Activated CD8-positive, alpha-beta T cell treated with anti-CD3 and anti-CD28 coated beads for 36 hours (primary cell): ENCODE data around the gene TPSB2. TPM values are rescaled to one million over a fixed set of nuclear protein-coding genes. Genes with fewer than 3 reads are reported as not detected.
"Not testable (repeated sequence)": the region's sequence is repeated elsewhere in the genome, so short reads cannot be mapped to it uniquely, and the experiment has no call there.

Source experiments
- ATAC-seq: fragments of 200-7000 bp; cut with Tn5 transposase; one replicate; pipeline ENCODE4 v1.10.0; 2021; ENCODE audit warnings: mild to moderate bottlenecking, moderate library complexity
- CTCF ChIA-PET: fragments of 350-600 bp; sonication (Branson Sonifier 250); formaldehyde crosslinking; loops from one replicate; lab custom pipeline; 2021; ENCODE audit warnings: antibody characterized with exemption; lab: Charles Lee
- POLR2A ChIA-PET: fragments of 350-600 bp; sonication (Branson Sonifier 250); formaldehyde crosslinking; loops from one replicate; lab custom pipeline; 2021; ENCODE audit warnings: antibody characterized with exemption; lab: Charles Lee
- DNase-seq: peaks from one replicate; pipeline ENCODE4 v3.0.0-alpha.2; 2020
- H3K27ac Mint-ChIP-seq: one replicate; pipeline ENCODE4 v1.8.0; 2021; ENCODE audit warnings: mild to moderate bottlenecking, mixed read lengths
- H3K27me3 Mint-ChIP-seq: one replicate; pipeline ENCODE4 v1.8.0; 2021; ENCODE audit warnings: mixed read lengths
- H3K36me3 Mint-ChIP-seq: one replicate; pipeline ENCODE4 v1.8.0; 2021; ENCODE audit warnings: low read depth, mixed read lengths
- H3K4me1 Mint-ChIP-seq: one replicate; pipeline ENCODE4 v1.8.0; 2021; ENCODE audit warnings: low read depth, mixed read lengths
- H3K4me3 Mint-ChIP-seq: one replicate; pipeline ENCODE4 v1.8.0; 2021; ENCODE audit warnings: mild to moderate bottlenecking, moderate library complexity, mixed read lengths
- H3K9me3 Mint-ChIP-seq: one replicate; pipeline ENCODE4 v1.8.0; 2021; ENCODE audit warnings: mixed read lengths
- intact Hi-C: fragments of 100-400 bp; cut with micrococcal nuclease; formaldehyde crosslinking; loops from one replicate; pipeline ENCODE4 v1.10.0; 2022
- total RNA-seq, 2 experiments: library from RNA; stranded (reverse); gene quantifications; one replicate each; pipeline ENCODE4 v1.2.3, GENCODE V29; 2021
- TF ChIP-seq, protein P1 (sequence below): fragments of 200-600 bp; IDR thresholded peaks from one replicate; pipeline ENCODE4 v1.8.0; 2022; ENCODE audit warnings: antibody characterized with exemption, mild to moderate bottlenecking

Gene TPSB2
- total RNA-seq, 2 experiments from 2014 or later: not detected

- intact Hi-C loops: no loop called here
- Mint-ChIP-seq H3K4me3 (no peak overlapping the region), H3K27ac (no peak overlapping the region), H3K4me1 (no peaks in the 10 kb centered on the region), H3K9me3 (no peaks in the 10 kb centered on the region), H3K27me3 (peaks cover 3% of the 10 kb centered on the region), H3K36me3 (no peaks in the 10 kb centered on the region)
- DNase-seq (no peak), ATAC-seq (no peak)
- ChIA-PET POLR2A (no interaction called here), CTCF (no interaction called here)
- TF ChIP-seq, protein P1, sequence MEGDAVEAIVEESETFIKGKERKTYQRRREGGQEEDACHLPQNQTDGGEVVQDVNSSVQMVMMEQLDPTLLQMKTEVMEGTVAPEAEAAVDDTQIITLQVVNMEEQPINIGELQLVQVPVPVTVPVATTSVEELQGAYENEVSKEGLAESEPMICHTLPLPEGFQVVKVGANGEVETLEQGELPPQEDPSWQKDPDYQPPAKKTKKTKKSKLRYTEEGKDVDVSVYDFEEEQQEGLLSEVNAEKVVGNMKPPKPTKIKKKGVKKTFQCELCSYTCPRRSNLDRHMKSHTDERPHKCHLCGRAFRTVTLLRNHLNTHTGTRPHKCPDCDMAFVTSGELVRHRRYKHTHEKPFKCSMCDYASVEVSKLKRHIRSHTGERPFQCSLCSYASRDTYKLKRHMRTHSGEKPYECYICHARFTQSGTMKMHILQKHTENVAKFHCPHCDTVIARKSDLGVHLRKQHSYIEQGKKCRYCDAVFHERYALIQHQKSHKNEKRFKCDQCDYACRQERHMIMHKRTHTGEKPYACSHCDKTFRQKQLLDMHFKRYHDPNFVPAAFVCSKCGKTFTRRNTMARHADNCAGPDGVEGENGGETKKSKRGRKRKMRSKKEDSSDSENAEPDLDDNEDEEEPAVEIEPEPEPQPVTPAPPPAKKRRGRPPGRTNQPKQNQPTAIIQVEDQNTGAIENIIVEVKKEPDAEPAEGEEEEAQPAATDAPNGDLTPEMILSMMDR: no peak
Observed at GRCh38 chr16:1245452-1246020, 15.6 kb upstream of the TPSB2 start.

DNA sequence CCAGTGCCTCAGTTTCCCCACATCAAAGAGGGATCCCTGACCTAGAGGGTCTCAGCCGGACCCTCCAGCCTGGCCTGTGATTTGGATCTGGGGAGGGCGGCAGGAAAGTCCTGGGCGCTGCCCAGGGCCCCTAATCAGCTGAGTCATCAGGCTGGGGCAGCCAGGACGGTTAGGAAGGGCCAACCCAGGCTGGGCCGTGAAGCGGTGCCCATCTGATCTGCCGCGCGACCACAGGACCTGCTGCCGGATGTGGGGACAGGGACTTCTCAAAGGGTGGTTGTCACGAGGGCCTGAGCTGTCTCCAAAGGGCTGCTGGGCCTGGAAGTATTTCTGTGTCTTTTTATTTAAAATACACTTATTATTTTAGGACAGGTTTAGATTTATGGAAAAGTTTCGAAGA, 14.9 kb upstream of the TPSB2 start:
- POLR2A ChIA-PET: no interaction called here
- H3K9me3 Mint-ChIP-seq: no peaks in the 10 kb centered on the region
- peak; percentile 23 for DNase-seq
- peaks cover 3% of the 10 kb centered on the region for H3K27me3 Mint-ChIP-seq
- no peak overlapping the region for H3K4me3 Mint-ChIP-seq
- H3K4me1 Mint-ChIP-seq: no peaks in the 10 kb centered on the region
- no peak for ATAC-seq
- intact Hi-C loops: no loop called here
- no peaks in the 10 kb centered on the region for H3K36me3 Mint-ChIP-seq
- H3K27ac Mint-ChIP-seq: no peak overlapping the region
- TF ChIP-seq, protein P1: no peak
- CTCF ChIA-PET: no interaction called here

- CTCF ChIA-PET: not testable (repeated sequence)
Observed at GRCh38 chr16:1243907-1244850, 14.2 kb upstream of the TPSB2 start.

GRCh38 chr16:1243363-1243762, 13.4 kb upstream of the TPSB2 start:
- H3K9me3 Mint-ChIP-seq, H3K4me1 Mint-ChIP-seq, DNase-seq, intact Hi-C loops, POLR2A ChIA-PET, H3K36me3 Mint-ChIP-seq, H3K27me3 Mint-ChIP-seq, H3K4me3 Mint-ChIP-seq, H3K27ac Mint-ChIP-seq, CTCF ChIA-PET, ATAC-seq: not testable (repeated sequence)

More at GRCh38 chr16:1243907-1244850, 14.2 kb upstream of the TPSB2 start:
- H3K9me3 Mint-ChIP-seq, DNase-seq, intact Hi-C loops, POLR2A ChIA-PET, H3K4me1 Mint-ChIP-seq, ATAC-seq, H3K36me3 Mint-ChIP-seq, H3K27me3 Mint-ChIP-seq, H3K4me3 Mint-ChIP-seq, H3K27ac Mint-ChIP-seq: not testable (repeated sequence)

DNA sequence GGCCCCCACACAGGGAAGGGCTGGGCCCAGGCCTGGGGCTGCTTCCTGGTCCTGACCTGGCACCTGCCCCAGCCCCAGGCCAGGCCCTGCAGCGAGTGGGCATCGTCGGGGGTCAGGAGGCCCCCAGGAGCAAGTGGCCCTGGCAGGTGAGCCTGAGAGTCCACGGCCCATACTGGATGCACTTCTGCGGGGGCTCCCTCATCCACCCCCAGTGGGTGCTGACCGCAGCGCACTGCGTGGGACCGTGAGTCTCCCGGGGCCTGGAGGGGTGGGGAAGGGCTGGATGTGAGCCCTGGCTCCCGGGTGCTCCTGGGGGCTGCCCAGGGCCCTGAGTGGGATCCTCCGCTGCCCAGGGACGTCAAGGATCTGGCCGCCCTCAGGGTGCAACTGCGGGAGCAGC, 11.1 kb upstream of the TPSB2 start:
- not testable (repeated sequence) for H3K4me1 Mint-ChIP-seq, DNase-seq, ATAC-seq

GRCh38 chr16:1240436-1240835, 10.5 kb upstream of the TPSB2 start, which contains the start of gene TPSAB1:
TSS of gene TPSAB1 (plus strand) at chr16:1240705. CDS start at chr16:1240939, 234 bp downstream.
- H3K4me1 Mint-ChIP-seq, DNase-seq, H3K27ac Mint-ChIP-seq, ATAC-seq, H3K4me3 Mint-ChIP-seq, H3K36me3 Mint-ChIP-seq, H3K27me3 Mint-ChIP-seq, intact Hi-C loops, H3K9me3 Mint-ChIP-seq, POLR2A ChIA-PET, CTCF ChIA-PET: not testable (repeated sequence)

More for the DNA sequence above, 11.1 kb upstream of the TPSB2 start:
- H3K27me3 Mint-ChIP-seq, CTCF ChIA-PET, POLR2A ChIA-PET, intact Hi-C loops, H3K27ac Mint-ChIP-seq, H3K4me3 Mint-ChIP-seq, H3K9me3 Mint-ChIP-seq, H3K36me3 Mint-ChIP-seq: not testable (repeated sequence)

- not testable (repeated sequence) for H3K9me3 Mint-ChIP-seq
Observed at GRCh38 chr16:1239575-1239974, 9.6 kb upstream of the TPSB2 start.

GRCh38 chr16:1238909-1239308, 8.9 kb upstream of the TPSB2 start:
- ATAC-seq: not testable (repeated sequence)
- CTCF ChIA-PET: interaction anchor here (0.9 kb wide), 1 partner anchor 181 kb away, joined by 3 read pairs; no protein-coding TSS in a partner anchor

More at GRCh38 chr16:1239575-1239974, 9.6 kb upstream of the TPSB2 start:
- DNase-seq, POLR2A ChIA-PET, H3K36me3 Mint-ChIP-seq, H3K4me1 Mint-ChIP-seq, intact Hi-C loops, H3K27ac Mint-ChIP-seq, CTCF ChIA-PET, ATAC-seq, H3K4me3 Mint-ChIP-seq, H3K27me3 Mint-ChIP-seq: not testable (repeated sequence)

More at GRCh38 chr16:1238909-1239308, 8.9 kb upstream of the TPSB2 start:
- intact Hi-C loops, DNase-seq, H3K4me1 Mint-ChIP-seq, H3K36me3 Mint-ChIP-seq, H3K27me3 Mint-ChIP-seq, H3K4me3 Mint-ChIP-seq, H3K9me3 Mint-ChIP-seq, H3K27ac Mint-ChIP-seq, POLR2A ChIA-PET: not testable (repeated sequence)
